ENCODE measurements around the gene SMURF2.
"Not testable (repeated sequence)": the region's sequence is repeated elsewhere in the genome, so short reads cannot be mapped to it uniquely, and the experiment has no call there.

Gene SMURF2

GRCh38 chr17:64661976-64662773, at the start of gene SMURF2:
Gene SMURF2 (minus strand): TSS chr17:64662307. CDS start chr17:64661880, 427 bp downstream.
- peak; percentile 84 for DNase-seq

GRCh38 chr17:64709481-64709880, 47.4 kb upstream of the SMURF2 start:
- DNase-seq, result no peak

GRCh38 chr17:64707050-64707591, 45.0 kb upstream of the SMURF2 start:
- DNase-seq, result peak; percentile 19

GRCh38 chr17:64706224-64707049, 44.3 kb upstream of the SMURF2 start:
- DNase-seq, result no peak

DNA sequence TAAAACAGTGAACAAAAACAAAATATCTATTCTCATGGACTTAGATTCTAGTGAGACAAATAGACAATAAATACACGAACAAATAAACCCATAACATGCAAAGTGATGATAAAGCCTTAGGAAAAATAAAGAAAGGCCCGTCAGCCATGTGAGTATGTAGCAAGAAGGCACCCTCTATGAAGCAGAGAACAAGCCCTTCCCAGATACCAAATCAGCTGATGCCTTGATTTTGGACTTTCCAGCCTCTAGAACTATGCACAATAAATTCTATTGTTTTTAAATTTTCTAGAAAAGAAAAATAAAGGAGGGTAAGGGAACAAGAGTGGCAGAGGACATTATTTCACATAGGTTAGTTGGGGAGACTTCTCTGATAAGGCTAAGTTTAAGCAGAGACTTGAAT, 40.7 kb upstream of the SMURF2 start:
- DNase-seq, result no peak

GRCh38 chr17:64698725-64699124, 36.6 kb upstream of the SMURF2 start:
- DNase-seq, result no peak

DNA sequence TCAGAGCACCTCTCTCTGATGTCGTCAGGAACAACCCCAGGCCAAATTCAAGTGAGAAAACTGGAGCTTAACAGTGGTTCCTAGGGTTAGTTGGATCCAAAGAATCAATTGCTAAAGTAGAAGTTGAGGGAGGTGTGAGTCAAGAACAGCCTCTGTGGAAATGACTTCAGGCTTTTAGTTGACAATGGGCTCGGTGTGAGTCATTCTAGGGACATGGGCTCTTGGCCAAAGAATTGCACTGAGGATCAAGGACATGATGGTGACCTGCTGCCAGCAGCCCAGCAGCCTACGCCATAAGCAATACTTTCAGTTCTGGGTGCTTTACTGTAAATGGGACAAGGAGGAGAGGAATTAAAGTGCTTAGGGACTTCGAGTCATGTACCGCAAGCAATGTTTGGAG, 32.1 kb upstream of the SMURF2 start:
- DNase-seq, result peak; percentile 40

- DNase-seq, result no peak
These were observed 30.1 kb upstream of the SMURF2 start for GRCh38 chr17:64692187-64692586.

GRCh38 chr17:64689106-64689505, 27.0 kb upstream of the SMURF2 start:
- DNase-seq, result no peak

DNA sequence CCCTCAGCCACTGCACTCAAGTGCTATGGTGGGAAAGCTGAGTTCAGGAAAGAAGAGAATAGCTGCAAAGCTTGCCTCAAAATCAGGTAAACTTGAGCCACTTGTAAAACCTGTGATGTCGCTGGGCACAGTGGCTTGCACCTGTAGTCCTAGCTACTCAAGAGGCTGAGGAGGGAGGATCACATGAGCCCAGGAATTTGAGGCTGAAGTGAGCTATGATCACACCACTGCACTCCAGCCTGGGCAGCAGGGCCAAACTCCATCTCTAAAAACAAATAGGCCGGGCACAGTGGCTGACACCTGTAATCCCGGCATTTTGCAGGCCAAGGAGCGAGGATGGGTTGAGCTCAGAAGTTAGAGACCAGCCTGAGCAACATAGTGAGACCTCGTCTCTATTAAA, 26.4 kb upstream of the SMURF2 start:
- no peak for DNase-seq

DNA sequence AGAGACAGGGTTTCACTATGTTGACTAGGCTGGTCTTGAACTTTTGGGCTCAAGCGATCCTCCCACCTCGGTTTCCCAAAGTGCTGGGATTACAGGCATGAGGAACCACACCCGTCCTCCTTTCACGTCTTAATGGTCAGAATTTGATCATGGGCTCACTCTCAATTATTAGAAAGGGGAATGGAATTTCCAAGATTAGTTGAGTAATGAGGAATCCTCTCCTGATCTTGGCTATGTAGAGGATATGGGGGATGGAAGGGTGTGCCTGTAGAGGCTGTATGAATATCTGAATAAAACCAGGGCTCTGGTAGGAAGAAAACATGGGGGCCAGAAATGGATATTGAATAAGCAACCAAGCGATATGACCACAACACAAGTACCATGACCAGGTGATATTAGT, 25.9 kb upstream of the SMURF2 start:
- no peak for DNase-seq

GRCh38 chr17:64687376-64687775, 25.3 kb upstream of the SMURF2 start:
- no peak for DNase-seq

GRCh38 chr17:64686705-64687104, 24.6 kb upstream of the SMURF2 start:
- no peak for DNase-seq

DNA sequence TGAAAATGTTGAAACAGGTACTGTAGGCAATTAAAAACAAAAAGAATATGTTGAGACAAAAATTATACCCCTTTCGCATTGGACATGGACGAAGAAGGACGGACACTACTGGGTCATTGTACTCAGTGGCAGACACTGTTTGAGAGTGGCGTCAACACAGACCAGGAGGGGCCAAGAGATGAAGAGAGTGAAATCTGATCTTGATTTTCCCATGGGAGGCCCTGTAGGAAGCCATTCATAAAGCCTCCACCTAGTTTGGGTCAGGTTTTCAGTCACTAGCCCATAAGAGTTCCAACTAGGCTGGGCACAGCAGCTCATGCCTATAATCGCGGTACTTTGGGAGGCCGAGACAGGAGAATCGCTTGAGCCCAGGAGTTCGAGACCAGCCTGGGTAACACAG, 23.6 kb upstream of the SMURF2 start:
- no peak for DNase-seq

GRCh38 chr17:64683796-64684195, 21.7 kb upstream of the SMURF2 start:
- DNase-seq, result no peak

GRCh38 chr17:64682261-64683181, 20.4 kb upstream of the SMURF2 start:
- no peak for DNase-seq

GRCh38 chr17:64679710-64680216, 17.7 kb upstream of the SMURF2 start:
- no peak for DNase-seq

DNA sequence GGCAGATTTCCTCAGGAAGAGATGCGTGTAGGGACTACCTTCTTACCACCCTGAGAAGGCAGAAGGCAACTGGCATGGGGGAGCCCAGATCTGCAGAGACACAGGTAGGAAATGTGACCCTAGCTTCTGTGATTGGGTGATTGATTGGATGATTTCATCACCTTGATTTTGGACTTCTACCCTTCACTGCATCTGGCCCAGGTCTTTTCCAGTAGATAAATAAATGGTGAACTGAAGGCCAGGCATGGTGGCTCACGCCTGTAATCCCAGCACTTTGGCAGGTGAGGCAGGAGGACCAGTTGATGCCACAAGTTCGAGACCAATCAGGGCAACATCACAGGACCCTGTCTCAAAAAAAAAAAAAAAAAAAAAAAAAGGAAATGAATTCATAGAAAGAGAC, 14.7 kb upstream of the SMURF2 start:
- no peak for DNase-seq

DNA sequence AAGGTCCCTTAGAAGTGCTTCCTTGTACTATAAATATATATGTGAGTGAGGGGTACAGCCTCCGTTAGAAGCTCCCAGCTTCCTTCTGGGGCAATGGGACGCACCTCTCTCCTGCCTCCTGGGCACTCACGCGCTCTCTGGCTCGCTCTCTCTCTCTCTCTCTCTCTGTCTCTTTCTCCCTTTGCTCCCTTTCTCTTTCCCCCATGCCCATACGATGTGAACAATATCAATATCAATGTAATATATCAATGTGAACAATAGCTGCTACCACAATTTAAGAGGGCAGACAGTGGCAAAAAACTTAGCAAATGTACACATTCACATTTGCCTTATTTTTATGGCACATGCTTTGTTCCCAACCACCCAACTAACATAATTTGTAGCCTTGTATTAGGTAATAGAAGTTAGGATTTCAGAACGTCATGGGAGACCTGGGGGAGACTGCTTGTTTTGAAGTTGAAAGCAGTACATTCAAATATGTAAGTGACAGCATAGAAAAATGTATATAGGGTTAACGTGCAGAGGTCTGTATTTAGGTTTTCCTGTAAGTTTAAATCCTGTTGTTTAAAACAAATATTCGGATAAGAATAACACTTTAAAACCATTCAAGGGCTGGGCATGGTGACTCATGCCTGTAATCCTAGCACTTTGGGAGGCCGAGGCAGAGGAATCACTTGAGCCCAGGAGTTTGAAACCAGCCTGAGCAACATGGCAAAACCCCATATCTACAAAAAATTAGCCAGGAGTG, 8.9 kb upstream of the SMURF2 start:
- not testable (repeated sequence) for DNase-seq

DNA sequence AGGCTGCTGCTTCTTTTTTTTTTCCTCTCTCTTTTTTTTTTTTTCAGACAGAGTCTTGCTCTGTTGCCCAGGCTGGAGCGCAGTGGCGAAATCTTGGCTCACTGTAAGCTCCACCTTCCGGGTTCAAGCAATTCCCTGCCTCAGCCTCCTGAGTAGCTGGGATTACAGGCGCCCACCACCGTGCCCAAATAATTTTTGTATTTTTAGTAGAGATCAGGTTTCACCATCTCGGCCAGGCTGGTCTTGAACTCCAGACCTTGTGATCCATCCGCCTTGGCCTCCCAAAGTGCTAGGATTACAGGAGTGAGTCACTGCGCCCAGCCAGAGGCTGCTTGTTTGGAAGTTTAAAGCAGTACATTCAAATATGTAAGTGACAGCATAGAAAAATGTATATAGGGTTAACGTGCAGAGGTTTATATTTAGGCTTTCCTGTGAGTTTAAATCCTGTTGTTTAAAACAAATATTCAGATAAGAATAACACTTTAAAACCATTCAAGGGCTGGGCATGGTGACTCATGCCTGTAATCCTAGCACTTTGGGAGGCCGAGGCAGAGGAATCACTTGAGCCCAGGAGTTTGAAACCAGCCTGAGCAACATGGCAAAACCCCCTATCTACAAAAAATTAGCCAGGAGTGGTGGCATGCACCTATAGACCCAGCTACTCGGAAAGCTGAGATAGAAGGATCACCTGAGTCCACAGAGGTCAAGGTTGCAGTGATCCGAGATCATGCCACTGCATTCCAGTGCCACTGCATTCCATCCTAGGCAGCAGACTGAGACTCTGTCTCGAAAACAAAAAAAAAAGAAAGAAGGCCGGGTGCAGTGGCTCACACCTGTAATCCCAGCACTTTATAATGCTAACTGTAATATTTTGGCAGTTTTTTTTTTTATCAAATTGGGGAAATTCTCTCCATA, 6.0 kb upstream of the SMURF2 start:
- not testable (repeated sequence) for DNase-seq

Measured in CD4-positive, alpha-beta T cell treated with Interferon gamma for 1 hour (primary cell).